ENCODE data around the gene SCNM1.
A peak's percentile ranks its signal among the peaks of the same experiment; 100 is the strongest.

Gene SCNM1

DNA sequence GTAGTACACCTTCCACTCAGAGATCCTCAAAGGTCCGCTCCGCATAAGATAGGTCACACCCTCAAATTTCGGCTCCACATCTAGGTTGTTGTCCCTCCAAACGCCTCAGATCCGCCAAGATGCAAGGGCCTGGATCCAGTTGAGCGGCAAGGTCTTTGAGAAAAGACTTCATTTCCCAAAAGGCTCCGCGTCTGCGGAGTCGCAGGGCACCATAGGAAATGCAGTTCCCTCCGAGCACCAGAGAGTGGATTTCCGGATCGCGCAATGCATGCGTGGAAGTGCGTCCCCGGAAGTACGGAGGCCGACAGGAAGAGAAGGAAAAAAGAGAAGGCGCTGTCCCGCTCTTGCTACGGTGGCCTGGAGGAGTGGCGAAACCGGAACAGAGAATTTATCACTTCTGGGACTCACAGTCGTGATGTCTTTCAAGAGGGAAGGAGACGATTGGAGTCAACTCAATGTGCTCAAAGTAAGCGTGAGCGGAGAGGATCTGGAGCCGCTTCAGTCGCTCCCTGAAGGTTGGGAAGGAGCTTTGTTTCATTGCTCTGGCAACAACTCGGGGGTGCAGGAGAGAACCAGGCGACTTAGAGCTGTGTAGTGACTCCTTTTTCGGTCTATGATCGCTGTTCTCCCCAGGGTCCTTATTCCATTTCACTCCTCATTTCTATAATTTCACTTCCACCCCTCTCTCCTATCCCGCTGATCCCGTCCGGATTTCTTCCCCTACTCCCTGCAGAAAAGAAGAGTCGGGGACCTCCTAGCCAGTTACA lies at the start of gene SCNM1, which contains the start of gene LYSMD1 (continued):
- TF ChIP-seq ZNF544 (tag by site-specific recombination; IDR thresholded peaks at IDR 0.05) (no peak), ZNF132 (tag by site-specific recombination; IDR thresholded peaks at IDR 0.05; ENCODE audit: borderline replicate concordance) (no peak), ZNF404 (tag by site-specific recombination; IDR thresholded peaks at IDR 0.05) (no peak), GLI4 (tag by site-specific recombination; IDR thresholded peaks at IDR 0.05) (no peak), HOXC10 (CRISPR knock-in tag; IDR thresholded peaks at IDR 0.05) (no peak), ZNF174 (tag by site-specific recombination; IDR thresholded peaks at IDR 0.05) (no peak), ZNF133 (tag by site-specific recombination; IDR thresholded peaks at IDR 0.05) (no peak), ZEB2 (tag by site-specific recombination; IDR thresholded peaks at IDR 0.05) (peak; percentile 59), ZNF184 (tag by site-specific recombination; IDR thresholded peaks at IDR 0.05) (no peak), ZNF335 (tag by site-specific recombination; conservative IDR thresholded peaks at IDR 0.05) (peak; percentile 95), ZNF211 (tag by site-specific recombination; IDR thresholded peaks at IDR 0.05; ENCODE audit: low read depth) (no peak), ZNF324 (tag by site-specific recombination; IDR thresholded peaks at IDR 0.05) (0 out of 2 replicates have a peak, but pooled peaks have one; percentile 3), SCRT2 (tag by site-specific recombination; IDR thresholded peaks at IDR 0.05) (no peak; the same call in 1 of the 2 replicates), EGR2 (tag by site-specific recombination; IDR thresholded peaks at IDR 0.05; ENCODE audit: low read depth) (no peak), ZNF501 (tag by site-specific recombination; IDR thresholded peaks at IDR 0.05) (peak; percentile 43; the same call in 1 of the 2 replicates), ZNF660 (tag by site-specific recombination; IDR thresholded peaks at IDR 0.05) (peak; percentile 79), ZFP3 (tag by site-specific recombination; IDR thresholded peaks at IDR 0.05; ENCODE audit: low read depth) (no peak)
- TF ChIP-seq, protein P1, sequence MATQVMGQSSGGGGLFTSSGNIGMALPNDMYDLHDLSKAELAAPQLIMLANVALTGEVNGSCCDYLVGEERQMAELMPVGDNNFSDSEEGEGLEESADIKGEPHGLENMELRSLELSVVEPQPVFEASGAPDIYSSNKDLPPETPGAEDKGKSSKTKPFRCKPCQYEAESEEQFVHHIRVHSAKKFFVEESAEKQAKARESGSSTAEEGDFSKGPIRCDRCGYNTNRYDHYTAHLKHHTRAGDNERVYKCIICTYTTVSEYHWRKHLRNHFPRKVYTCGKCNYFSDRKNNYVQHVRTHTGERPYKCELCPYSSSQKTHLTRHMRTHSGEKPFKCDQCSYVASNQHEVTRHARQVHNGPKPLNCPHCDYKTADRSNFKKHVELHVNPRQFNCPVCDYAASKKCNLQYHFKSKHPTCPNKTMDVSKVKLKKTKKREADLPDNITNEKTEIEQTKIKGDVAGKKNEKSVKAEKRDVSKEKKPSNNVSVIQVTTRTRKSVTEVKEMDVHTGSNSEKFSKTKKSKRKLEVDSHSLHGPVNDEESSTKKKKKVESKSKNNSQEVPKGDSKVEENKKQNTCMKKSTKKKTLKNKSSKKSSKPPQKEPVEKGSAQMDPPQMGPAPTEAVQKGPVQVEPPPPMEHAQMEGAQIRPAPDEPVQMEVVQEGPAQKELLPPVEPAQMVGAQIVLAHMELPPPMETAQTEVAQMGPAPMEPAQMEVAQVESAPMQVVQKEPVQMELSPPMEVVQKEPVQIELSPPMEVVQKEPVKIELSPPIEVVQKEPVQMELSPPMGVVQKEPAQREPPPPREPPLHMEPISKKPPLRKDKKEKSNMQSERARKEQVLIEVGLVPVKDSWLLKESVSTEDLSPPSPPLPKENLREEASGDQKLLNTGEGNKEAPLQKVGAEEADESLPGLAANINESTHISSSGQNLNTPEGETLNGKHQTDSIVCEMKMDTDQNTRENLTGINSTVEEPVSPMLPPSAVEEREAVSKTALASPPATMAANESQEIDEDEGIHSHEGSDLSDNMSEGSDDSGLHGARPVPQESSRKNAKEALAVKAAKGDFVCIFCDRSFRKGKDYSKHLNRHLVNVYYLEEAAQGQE (tag by site-specific recombination; IDR thresholded peaks at IDR 0.05): peak; percentile 91
- TF ChIP-seq, protein P2, sequence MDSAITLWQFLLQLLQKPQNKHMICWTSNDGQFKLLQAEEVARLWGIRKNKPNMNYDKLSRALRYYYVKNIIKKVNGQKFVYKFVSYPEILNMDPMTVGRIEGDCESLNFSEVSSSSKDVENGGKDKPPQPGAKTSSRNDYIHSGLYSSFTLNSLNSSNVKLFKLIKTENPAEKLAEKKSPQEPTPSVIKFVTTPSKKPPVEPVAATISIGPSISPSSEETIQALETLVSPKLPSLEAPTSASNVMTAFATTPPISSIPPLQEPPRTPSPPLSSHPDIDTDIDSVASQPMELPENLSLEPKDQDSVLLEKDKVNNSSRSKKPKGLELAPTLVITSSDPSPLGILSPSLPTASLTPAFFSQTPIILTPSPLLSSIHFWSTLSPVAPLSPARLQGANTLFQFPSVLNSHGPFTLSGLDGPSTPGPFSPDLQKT (IDR thresholded peaks at IDR 0.05; ENCODE audit: borderline replicate concordance, low read depth, low read length): peak; percentile 97
- TF ChIP-seq, protein P3, sequence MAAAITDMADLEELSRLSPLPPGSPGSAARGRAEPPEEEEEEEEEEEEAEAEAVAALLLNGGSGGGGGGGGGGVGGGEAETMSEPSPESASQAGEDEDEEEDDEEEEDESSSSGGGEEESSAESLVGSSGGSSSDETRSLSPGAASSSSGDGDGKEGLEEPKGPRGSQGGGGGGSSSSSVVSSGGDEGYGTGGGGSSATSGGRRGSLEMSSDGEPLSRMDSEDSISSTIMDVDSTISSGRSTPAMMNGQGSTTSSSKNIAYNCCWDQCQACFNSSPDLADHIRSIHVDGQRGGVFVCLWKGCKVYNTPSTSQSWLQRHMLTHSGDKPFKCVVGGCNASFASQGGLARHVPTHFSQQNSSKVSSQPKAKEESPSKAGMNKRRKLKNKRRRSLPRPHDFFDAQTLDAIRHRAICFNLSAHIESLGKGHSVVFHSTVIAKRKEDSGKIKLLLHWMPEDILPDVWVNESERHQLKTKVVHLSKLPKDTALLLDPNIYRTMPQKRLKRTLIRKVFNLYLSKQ (tag by site-specific recombination; IDR thresholded peaks at IDR 0.05; ENCODE audit: borderline replicate concordance): no peak
- TF ChIP-seq, protein P4, sequence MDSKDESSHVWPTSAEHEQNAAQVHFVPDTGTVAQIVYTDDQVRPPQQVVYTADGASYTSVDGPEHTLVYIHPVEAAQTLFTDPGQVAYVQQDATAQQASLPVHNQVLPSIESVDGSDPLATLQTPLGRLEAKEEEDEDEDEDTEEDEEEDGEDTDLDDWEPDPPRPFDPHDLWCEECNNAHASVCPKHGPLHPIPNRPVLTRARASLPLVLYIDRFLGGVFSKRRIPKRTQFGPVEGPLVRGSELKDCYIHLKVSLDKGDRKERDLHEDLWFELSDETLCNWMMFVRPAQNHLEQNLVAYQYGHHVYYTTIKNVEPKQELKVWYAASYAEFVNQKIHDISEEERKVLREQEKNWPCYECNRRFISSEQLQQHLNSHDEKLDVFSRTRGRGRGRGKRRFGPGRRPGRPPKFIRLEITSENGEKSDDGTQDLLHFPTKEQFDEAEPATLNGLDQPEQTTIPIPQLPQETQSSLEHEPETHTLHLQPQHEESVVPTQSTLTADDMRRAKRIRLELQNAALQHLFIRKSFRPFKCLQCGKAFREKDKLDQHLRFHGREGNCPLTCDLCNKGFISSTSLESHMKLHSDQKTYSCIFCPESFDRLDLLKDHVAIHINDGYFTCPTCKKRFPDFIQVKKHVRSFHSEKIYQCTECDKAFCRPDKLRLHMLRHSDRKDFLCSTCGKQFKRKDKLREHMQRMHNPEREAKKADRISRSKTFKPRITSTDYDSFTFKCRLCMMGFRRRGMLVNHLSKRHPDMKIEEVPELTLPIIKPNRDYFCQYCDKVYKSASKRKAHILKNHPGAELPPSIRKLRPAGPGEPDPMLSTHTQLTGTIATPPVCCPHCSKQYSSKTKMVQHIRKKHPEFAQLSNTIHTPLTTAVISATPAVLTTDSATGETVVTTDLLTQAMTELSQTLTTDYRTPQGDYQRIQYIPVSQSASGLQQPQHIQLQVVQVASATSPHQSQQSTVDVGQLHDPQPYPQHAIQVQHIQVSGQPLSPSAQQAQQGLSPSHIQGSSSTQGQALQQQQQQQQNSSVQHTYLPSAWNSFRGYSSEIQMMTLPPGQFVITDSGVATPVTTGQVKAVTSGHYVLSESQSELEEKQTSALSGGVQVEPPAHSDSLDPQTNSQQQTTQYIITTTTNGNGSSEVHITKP (tag by site-specific recombination; IDR thresholded peaks at IDR 0.05): no peak; the same call in none of the 2 replicates
- TF ChIP-seq, protein P5, sequence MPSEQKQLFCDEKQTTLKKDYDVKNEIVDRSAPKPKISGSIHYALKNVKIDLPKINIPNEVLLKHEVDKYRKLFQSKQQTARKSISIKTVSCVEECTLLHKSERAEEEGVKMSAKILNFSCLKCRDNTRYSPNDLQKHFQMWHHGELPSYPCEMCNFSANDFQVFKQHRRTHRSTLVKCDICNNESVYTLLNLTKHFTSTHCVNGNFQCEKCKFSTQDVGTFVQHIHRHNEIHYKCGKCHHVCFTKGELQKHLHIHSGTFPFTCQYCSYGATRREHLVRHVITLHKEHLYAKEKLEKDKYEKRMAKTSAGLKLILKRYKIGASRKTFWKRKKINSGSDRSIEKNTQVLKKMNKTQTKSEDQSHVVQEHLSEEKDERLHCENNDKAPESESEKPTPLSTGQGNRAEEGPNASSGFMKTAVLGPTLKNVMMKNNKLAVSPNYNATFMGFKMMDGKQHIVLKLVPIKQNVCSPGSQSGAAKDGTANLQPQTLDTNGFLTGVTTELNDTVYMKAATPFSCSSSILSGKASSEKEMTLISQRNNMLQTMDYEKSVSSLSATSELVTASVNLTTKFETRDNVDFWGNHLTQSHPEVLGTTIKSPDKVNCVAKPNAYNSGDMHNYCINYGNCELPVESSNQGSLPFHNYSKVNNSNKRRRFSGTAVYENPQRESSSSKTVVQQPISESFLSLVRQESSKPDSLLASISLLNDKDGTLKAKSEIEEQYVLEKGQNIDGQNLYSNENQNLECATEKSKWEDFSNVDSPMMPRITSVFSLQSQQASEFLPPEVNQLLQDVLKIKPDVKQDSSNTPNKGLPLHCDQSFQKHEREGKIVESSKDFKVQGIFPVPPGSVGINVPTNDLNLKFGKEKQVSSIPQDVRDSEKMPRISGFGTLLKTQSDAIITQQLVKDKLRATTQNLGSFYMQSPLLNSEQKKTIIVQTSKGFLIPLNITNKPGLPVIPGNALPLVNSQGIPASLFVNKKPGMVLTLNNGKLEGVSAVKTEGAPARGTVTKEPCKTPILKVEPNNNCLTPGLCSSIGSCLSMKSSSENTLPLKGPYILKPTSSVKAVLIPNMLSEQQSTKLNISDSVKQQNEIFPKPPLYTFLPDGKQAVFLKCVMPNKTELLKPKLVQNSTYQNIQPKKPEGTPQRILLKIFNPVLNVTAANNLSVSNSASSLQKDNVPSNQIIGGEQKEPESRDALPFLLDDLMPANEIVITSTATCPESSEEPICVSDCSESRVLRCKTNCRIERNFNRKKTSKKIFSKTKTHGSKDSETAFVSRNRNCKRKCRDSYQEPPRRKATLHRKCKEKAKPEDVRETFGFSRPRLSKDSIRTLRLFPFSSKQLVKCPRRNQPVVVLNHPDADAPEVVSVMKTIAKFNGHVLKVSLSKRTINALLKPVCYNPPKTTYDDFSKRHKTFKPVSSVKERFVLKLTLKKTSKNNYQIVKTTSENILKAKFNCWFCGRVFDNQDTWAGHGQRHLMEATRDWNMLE (tag by site-specific recombination; conservative IDR thresholded peaks at IDR 0.05; ENCODE audit: low read depth): peak; percentile 91

All from HEK293 (cell line).